GM10266 (cell line): ENCODE results near the gene ZNRF3.

Experiments
- DNase-seq: peaks from one replicate; pipeline ENCODE4 v3.0.0; 2012; ENCODE audit errors: extremely low spot score
- TF ChIP-seq, protein P1 (sequence below): IDR thresholded peaks from 2 replicates; pipeline ENCODE4 v1.5.1; 2012; ENCODE audit warnings: mild to moderate bottlenecking, low read depth; ENCODE audit not compliant: control insufficient read depth, insufficient read depth; ENCODE audit errors: missing control alignments

Gene ZNRF3

GRCh38 chr22:29072979-29073617 is 189.7 kb downstream of the ZNRF3 start, which contains the start of gene KREMEN1:
KREMEN1 (plus strand) TSS chr22:29073035; CDS start chr22:29073131, 96 bp downstream.
- no peak for DNase-seq
- TF ChIP-seq, protein P1, sequence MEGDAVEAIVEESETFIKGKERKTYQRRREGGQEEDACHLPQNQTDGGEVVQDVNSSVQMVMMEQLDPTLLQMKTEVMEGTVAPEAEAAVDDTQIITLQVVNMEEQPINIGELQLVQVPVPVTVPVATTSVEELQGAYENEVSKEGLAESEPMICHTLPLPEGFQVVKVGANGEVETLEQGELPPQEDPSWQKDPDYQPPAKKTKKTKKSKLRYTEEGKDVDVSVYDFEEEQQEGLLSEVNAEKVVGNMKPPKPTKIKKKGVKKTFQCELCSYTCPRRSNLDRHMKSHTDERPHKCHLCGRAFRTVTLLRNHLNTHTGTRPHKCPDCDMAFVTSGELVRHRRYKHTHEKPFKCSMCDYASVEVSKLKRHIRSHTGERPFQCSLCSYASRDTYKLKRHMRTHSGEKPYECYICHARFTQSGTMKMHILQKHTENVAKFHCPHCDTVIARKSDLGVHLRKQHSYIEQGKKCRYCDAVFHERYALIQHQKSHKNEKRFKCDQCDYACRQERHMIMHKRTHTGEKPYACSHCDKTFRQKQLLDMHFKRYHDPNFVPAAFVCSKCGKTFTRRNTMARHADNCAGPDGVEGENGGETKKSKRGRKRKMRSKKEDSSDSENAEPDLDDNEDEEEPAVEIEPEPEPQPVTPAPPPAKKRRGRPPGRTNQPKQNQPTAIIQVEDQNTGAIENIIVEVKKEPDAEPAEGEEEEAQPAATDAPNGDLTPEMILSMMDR, result no peak

DNA sequence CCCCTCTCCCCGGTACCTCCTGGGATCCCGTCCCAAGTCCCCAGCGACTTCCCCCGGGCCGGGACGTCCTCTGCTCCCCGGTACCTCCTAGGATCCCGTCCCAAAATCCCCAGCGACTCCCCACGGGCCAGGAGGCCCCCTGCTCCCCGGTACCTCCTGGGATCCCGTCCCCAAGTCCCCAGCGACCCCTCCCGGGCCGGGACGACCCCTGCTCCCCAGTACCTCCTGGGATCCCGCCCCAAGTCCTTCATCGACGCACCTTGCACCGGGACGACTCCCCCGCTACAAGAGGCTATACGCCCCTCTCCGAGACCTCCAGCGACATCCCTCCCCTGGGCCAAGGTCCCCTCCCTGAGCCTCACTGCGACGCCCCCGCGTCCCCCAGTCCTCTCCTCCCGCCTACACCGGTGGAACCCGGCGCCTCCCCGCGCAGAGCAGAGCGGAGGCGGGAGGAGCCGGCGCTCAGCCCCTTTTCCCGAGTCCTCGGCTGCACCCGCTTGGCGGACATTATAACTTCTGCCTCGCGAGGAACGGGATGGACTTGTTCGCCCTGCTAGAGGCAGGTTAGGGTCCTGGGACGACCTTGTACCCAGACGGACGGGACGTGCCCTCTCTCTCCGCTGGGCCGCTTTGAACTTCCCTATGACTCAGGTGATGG is 190.4 kb downstream of the ZNRF3 start:
- DNase-seq, result no peak
- TF ChIP-seq, protein P1, result no peak

GRCh38 chr22:29074276-29074772 is 191.0 kb downstream of the ZNRF3 start:
- no peak for DNase-seq
- TF ChIP-seq, protein P1, result no peak

DNA sequence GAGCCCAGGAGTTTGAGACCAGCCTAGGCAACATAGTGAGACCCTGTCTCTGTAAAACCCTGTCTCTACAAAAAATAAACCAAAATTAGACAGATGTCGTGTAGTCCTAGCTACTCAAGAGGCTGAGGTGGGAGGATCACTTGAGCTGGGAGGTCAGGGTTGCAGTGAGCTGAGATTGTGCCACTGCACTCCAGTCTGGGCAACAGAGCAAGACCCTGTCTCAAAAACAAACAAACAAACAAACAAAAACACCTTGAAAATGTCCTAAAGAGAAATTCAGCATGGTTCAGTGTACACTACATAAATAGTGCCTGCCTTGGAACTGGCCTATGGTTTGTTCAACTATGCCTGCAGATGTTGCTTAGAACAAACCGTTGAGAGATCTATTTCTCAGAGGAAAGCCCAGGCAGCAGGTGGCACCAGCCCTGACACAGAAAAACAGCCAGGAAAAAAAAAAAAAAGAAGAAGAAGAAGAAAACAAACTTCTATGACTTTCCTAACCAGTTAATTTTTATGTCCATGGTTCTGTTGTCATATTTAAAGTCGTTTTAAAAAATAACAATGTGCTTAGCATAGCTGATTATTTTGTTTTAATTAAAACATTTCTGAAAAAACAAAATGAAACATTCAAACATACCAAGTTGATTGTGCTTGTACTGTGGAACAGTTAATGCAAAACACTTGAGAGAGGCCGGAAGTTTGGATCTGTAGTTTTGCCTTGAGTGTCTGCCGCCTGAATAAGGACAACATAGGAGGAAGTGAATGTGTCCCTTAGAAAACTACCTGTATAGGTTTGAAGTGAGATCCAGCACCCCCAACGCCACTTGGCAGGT is 194.9 kb downstream of the ZNRF3 start:
- no peak for DNase-seq

DNA sequence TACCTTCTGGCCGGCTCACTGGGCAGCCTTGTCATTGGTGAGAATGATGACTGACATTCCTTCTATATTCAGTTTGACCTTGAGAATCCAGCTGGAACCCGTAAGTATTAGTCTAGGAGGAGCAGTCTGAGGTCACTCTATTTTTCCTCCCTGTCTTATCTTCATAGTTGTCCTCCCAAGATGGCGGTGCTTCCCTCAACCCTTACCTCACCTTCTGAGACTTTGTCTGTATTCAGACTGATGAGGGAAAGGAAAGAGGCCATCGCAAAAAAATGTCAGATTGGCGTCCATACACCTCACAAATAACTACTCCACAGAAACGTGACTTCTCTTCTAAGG is 195.5 kb downstream of the ZNRF3 start:
- no peak for DNase-seq

More for the DNA sequence above, 194.9 kb downstream of the ZNRF3 start:
- TF ChIP-seq, protein P1, result no peak

GRCh38 chr22:29079218-29079901 is 196.0 kb downstream of the ZNRF3 start:
- TF ChIP-seq, protein P1, result no peak
- DNase-seq, result no peak

More for the DNA sequence above, 195.5 kb downstream of the ZNRF3 start:
- TF ChIP-seq, protein P1, result no peak
